GM13977 (cell line): ENCODE results near the gene ZCCHC14.

Experiments used
- DNase-seq: peaks from one replicate; pipeline ENCODE4 v3.0.0; 2012; ENCODE audit warnings: low spot score
- in situ Hi-C: fragments of 300-500 bp; cut with MboI; formaldehyde crosslinking; loops from one replicate; pipeline ENCODE4 v1.12.0; 2022; ENCODE audit warnings: low sequenced_read_pairs, low pct_unique_long_range_greater_than_20kb, mixed read lengths, inconsistent platforms; ENCODE audit not compliant: unreplicated experiment
- TF ChIP-seq, protein P1 (sequence below): IDR thresholded peaks from 2 replicates; pipeline ENCODE4 v1.5.1; 2012; ENCODE audit warnings: mild to moderate bottlenecking, control low read depth; ENCODE audit not compliant: insufficient read depth; ENCODE audit errors: extremely low read depth, missing control alignments

The ZCCHC14 gene

DNA sequence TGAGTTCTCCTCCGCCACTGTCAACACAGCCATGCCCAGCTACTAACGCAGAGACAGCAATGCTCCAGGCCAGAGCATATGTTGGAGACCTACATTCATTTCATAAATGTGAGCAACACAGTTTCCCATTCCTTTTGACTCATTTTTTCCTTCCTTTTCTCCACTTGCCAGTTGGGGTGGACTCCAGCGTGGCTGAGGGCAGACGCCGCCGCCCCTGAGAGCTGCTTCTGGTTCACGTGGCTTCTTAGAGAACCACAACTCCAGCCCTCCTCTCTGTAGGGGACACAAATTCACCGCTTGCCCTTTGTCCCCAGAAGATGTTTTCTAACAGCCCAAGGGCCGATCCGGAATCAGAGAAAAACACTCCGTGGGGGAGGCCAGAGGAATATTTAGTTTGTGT, 45.8 kb upstream of the ZCCHC14 start:
- TF ChIP-seq, protein P1, sequence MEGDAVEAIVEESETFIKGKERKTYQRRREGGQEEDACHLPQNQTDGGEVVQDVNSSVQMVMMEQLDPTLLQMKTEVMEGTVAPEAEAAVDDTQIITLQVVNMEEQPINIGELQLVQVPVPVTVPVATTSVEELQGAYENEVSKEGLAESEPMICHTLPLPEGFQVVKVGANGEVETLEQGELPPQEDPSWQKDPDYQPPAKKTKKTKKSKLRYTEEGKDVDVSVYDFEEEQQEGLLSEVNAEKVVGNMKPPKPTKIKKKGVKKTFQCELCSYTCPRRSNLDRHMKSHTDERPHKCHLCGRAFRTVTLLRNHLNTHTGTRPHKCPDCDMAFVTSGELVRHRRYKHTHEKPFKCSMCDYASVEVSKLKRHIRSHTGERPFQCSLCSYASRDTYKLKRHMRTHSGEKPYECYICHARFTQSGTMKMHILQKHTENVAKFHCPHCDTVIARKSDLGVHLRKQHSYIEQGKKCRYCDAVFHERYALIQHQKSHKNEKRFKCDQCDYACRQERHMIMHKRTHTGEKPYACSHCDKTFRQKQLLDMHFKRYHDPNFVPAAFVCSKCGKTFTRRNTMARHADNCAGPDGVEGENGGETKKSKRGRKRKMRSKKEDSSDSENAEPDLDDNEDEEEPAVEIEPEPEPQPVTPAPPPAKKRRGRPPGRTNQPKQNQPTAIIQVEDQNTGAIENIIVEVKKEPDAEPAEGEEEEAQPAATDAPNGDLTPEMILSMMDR: no peak
- in situ Hi-C loops: no loop called here
- no peak for DNase-seq

DNA sequence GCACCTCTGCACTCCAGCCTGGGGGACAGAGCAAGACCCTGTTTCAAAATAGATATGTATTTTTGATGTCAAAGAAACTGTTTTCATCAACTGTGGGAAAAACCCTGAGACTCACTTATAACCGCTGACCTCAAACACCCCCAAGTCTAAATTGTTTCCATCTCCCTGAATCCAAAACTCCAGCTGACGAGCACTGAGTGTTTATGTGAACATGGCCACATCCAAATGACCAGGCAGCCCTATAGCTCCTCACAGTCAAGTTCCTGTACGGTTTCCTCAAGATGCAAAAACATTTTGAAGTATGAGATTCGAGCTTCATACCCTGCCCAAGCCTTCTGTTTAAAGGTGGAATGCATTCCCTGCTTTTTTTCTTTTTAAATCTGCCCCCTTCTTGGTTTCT, 45.3 kb upstream of the ZCCHC14 start:
- TF ChIP-seq, protein P1: no peak
- in situ Hi-C loops: no loop called here
- no peak for DNase-seq

DNA sequence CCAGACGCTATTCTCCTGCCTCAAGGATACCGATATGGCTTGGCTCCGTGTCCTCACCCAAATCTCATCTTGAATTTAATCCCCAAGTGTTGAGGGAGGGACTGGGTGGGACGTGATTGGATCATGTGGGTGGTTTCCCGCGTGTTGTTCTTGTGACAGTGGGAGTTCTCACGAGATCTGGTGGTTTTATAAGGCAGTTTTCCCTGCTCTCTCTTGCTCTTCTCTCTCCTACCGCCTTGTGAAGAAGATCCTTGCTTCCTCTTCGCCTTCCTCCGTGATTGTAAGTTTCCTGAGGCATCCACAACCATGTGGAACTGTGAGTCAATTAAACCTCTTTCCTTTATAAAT, 43.9 kb upstream of the ZCCHC14 start:
- TF ChIP-seq, protein P1: no peak
- DNase-seq: no peak
- in situ Hi-C loops: no loop called here

DNA sequence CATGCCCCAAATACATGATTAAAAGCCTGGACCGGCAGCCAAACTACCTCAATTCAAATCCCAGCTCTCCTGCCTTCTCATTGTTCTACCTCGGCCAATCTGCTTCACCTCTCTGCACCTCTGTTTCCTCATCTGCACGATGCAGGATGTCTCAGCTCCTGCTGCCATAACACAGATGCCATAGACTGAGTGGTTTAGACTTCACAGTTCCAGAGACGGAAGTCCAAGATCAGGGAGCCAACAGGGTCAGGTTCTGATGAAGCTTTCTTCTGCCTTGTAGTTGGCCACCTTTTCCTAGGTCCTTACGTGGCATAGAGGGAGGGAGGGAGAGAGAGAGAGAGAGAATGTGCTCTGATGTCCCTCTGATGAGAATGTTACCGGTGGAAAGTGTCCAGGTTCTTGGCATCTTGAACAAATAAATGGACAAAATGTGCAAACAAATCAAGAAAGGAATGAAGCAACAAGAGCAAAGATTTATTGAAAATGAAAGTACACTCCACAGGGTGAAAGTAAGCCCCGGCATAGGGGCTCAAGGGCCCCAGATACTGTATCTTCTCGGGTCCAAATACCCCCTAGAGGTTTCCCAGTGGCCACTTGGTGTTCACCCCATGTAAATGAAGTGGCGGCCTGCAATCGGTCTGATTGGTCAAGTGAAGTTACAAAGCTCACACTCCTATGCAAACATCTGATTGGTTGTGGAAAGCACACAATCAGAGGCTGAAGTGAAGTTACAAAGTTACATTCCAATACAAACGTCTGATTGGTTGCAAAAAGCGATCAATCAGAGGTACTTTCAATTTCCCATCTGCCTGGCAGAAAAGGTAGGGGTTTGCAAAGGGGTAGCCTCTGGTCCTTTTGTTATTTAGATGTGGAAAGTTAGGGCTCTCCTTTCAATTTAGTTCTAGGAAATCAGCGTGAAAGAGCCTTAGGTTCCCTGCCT, 43.3 kb upstream of the ZCCHC14 start:
- no peak for DNase-seq
- TF ChIP-seq, protein P1: no peak
- in situ Hi-C loops: no loop called here

DNA sequence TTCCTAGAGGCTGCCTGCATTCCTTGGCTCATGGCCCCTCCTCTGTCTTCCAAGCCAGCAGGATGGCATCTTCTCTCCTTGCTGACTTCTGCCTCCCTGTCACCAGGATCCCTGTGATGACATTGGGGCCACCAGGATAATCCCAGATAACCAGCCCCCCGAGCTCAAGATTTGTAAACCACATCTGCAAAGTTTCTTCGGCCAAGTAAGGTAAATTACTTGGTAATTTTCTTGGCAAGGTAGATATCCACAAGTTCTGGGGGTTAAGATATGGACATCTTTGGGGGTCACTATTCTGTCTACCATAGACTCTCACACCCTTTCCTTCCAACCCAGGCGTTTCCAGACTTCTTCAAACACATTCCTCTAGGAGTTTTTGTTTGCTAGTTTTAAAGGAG, 42.6 kb upstream of the ZCCHC14 start:
- TF ChIP-seq, protein P1: no peak
- in situ Hi-C loops: no loop called here
- no peak for DNase-seq

DNA sequence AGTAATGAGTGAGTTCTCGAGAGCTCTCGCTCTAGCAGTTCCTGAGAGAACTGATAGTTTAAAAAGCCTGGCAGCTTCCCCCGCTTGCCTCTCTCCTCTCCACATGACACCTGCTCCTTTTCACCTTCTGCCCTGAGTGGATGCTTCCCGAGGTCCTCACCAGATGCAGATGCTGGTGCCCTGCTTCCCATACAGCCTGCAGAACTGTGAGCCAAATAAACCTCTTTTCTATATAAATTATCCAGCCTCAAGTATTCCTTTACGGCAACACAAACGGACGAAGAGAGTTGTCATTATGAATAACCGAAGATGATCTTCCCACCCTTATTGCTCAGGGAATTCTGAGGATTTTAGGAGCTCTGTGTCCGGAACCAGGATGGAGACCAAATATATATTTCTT, 41.9 kb upstream of the ZCCHC14 start:
- DNase-seq: no peak
- in situ Hi-C loops: no loop called here
- TF ChIP-seq, protein P1: no peak
